Subcutaneous abdominal adipose tissue (tissue), 5 donors: ENCODE measurements around the gene LCN9.

Experiments
- H3K27ac ChIP-seq: one replicate; pipeline ENCODE4 v1.7.0; 2013; ENCODE audit warnings: low read depth, mild to moderate bottlenecking, inconsistent platforms, low read length, moderate library complexity
- H3K27me3 ChIP-seq, 5 donors: one replicate each; pipeline ENCODE4 v1.7.0; 2013; ENCODE audit warnings: low read length in 5 of 5, inconsistent platforms in 1 of 5; ENCODE audit not compliant: control insufficient read depth in 5 of 5, insufficient read depth in 4 of 5
- H3K36me3 ChIP-seq, 5 donors: one replicate each; pipeline ENCODE4 v1.7.0; 2013; ENCODE audit warnings: low read length in 5 of 5; ENCODE audit not compliant: control insufficient read depth in 5 of 5, insufficient read depth in 5 of 5
- H3K4me1 ChIP-seq, 5 donors: one replicate each; pipeline ENCODE4 v1.7.0; 2013; ENCODE audit warnings: low read length in 5 of 5, mild to moderate bottlenecking in 3 of 5, moderate library complexity in 1 of 5; ENCODE audit not compliant: control insufficient read depth in 5 of 5, insufficient read depth in 5 of 5
- H3K4me3 ChIP-seq, 5 donors: one replicate each; pipeline ENCODE4 v1.7.0; 2013; ENCODE audit warnings: low read length in 5 of 5, low read depth in 1 of 5
- H3K9ac ChIP-seq, 5 donors: one replicate each; pipeline ENCODE4 v1.7.0; 2013; ENCODE audit warnings: low read length in 5 of 5, mild to moderate bottlenecking in 4 of 5, moderate library complexity in 3 of 5
- H3K9me3 ChIP-seq, 5 donors: one replicate each; pipeline ENCODE4 v1.7.0; 2013; ENCODE audit warnings: low read length in 5 of 5; ENCODE audit not compliant: control insufficient read depth in 5 of 5
- donor health status: healthy.
- donor health status: healthy.
- donor health status: healthy.
- donor health status: healthy.
- donor health status: healthy.

Gene LCN9

GRCh38 chr9:135684691-135685090, 21.6 kb downstream of the LCN9 start:
- Histone ChIP-seq H3K4me3 (no peak overlapping the region), H3K36me3 (no peaks in the 10 kb centered on the region), H3K27ac (no peak overlapping the region), H3K27me3 (peaks cover 20 to 44% (median 28%) of the 10 kb centered on the region in 5 donors), H3K4me1 (no peaks in the 10 kb centered on the region), H3K9ac (no peak overlapping the region), H3K9me3 (no peaks in the 10 kb centered on the region)

GRCh38 chr9:135687216-135687615, 24.1 kb downstream of the LCN9 start:
- H3K27me3 ChIP-seq = peaks cover 12 to 50% (median 30%) of the 10 kb centered on the region in 5 donors
- H3K4me3 ChIP-seq = no peak overlapping the region
- no peaks in the 10 kb centered on the region for H3K4me1 ChIP-seq
- H3K9me3 ChIP-seq = peaks cover 0 to 3% (median 0%) of the 10 kb centered on the region in 5 donors
- no peaks in the 10 kb centered on the region for H3K36me3 ChIP-seq
- H3K9ac ChIP-seq = no peak overlapping the region
- H3K27ac ChIP-seq = no peak overlapping the region

GRCh38 chr9:135689011-135689410, 25.9 kb downstream of the LCN9 start:
- Histone ChIP-seq H3K9me3 (peaks cover 0 to 3% (median 0%) of the 10 kb centered on the region in 5 donors), H3K4me1 (no peaks in the 10 kb centered on the region), H3K9ac (no peak overlapping the region), H3K27ac (no peak overlapping the region), H3K27me3 (peaks cover 9 to 52% (median 39%) of the 10 kb centered on the region in 5 donors), H3K36me3 (no peaks in the 10 kb centered on the region), H3K4me3 (no peak overlapping the region)

- Histone ChIP-seq H3K4me1 (no peaks in the 10 kb centered on the region), H3K9ac (no peak overlapping the region), H3K9me3 (peaks cover 0 to 3% (median 0%) of the 10 kb centered on the region in 5 donors), H3K27me3 (peaks cover 8 to 49% (median 31%) of the 10 kb centered on the region in 5 donors), H3K27ac (no peak overlapping the region), H3K4me3 (no peak overlapping the region), H3K36me3 (no peaks in the 10 kb centered on the region)
These were observed 27.9 kb downstream of the LCN9 start for GRCh38 chr9:135690836-135691570.

- Histone ChIP-seq H3K27me3 (peaks cover 11 to 40% (median 20%) of the 10 kb centered on the region in 5 donors), H3K27ac (no peak overlapping the region), H3K4me3 (no peak overlapping the region), H3K9me3 (peaks cover 0 to 3% (median 0%) of the 10 kb centered on the region in 5 donors), H3K4me1 (no peaks in the 10 kb centered on the region), H3K36me3 (no peaks in the 10 kb centered on the region), H3K9ac (no peak overlapping the region)
These were observed 29.3 kb downstream of the LCN9 start for GRCh38 chr9:135692410-135692809.

GRCh38 chr9:135693265-135693664, 30.2 kb downstream of the LCN9 start:
- peaks cover 0 to 3% (median 0%) of the 10 kb centered on the region in 5 donors for H3K9me3 ChIP-seq
- no peak overlapping the region for H3K27ac ChIP-seq
- H3K27me3 ChIP-seq = peaks cover 7 to 35% (median 20%) of the 10 kb centered on the region in 5 donors
- H3K4me1 ChIP-seq = no peaks in the 10 kb centered on the region
- H3K4me3 ChIP-seq = no peak overlapping the region
- no peak overlapping the region for H3K9ac ChIP-seq
- H3K36me3 ChIP-seq = no peaks in the 10 kb centered on the region

- no peak overlapping the region for H3K9ac ChIP-seq
- H3K4me1 ChIP-seq = no peaks in the 10 kb centered on the region
- peaks cover 0 to 3% (median 0%) of the 10 kb centered on the region in 5 donors for H3K9me3 ChIP-seq
- H3K27me3 ChIP-seq = peaks cover 5 to 33% (median 18%) of the 10 kb centered on the region in 5 donors
- no peak overlapping the region for H3K27ac ChIP-seq
- no peak overlapping the region for H3K4me3 ChIP-seq
- H3K36me3 ChIP-seq = no peaks in the 10 kb centered on the region
These were observed 30.7 kb downstream of the LCN9 start for GRCh38 chr9:135693771-135694170.

GRCh38 chr9:135694414-135694813, 31.3 kb downstream of the LCN9 start:
- no peak overlapping the region for H3K4me3 ChIP-seq
- H3K27me3 ChIP-seq = peaks cover 4 to 30% (median 16%) of the 10 kb centered on the region in 5 donors
- no peak overlapping the region for H3K9ac ChIP-seq
- H3K36me3 ChIP-seq = no peaks in the 10 kb centered on the region
- peaks cover 0 to 3% (median 0%) of the 10 kb centered on the region in 5 donors for H3K9me3 ChIP-seq
- H3K27ac ChIP-seq = no peak overlapping the region
- no peaks in the 10 kb centered on the region for H3K4me1 ChIP-seq

GRCh38 chr9:135695036-135695435, 31.9 kb downstream of the LCN9 start:
- no peak overlapping the region for H3K27ac ChIP-seq
- no peaks in the 10 kb centered on the region for H3K36me3 ChIP-seq
- no peak overlapping the region for H3K9ac ChIP-seq
- H3K9me3 ChIP-seq = peaks cover 0 to 3% (median 0%) of the 10 kb centered on the region in 5 donors
- peaks cover 3 to 26% (median 18%) of the 10 kb centered on the region in 5 donors for H3K27me3 ChIP-seq
- no peak overlapping the region for H3K4me3 ChIP-seq
- no peaks in the 10 kb centered on the region for H3K4me1 ChIP-seq

- no peak overlapping the region for H3K9ac ChIP-seq
- H3K4me3 ChIP-seq = no peak overlapping the region
- peaks cover 0 to 3% (median 0%) of the 10 kb centered on the region in 5 donors for H3K9me3 ChIP-seq
- H3K27me3 ChIP-seq = peaks cover 3 to 30% (median 18%) of the 10 kb centered on the region in 5 donors
- H3K36me3 ChIP-seq = no peaks in the 10 kb centered on the region
- H3K27ac ChIP-seq = no peak overlapping the region
- peaks cover 0 to 4% (median 0%) of the 10 kb centered on the region in 5 donors for H3K4me1 ChIP-seq
These were observed 32.5 kb downstream of the LCN9 start for GRCh38 chr9:135695642-135696041.
